HG03520 (cell line): Measurements from ENCODE around the gene CERK.
A peak's percentile ranks its signal among the peaks of the same experiment; 100 is the strongest.

Experiments
- ATAC-seq: cut with Tn5 transposase; IDR thresholded peaks from one replicate; pipeline ENCODE4 v1.9.1; 2021; ENCODE audit warnings: mild to moderate bottlenecking, moderate library complexity; ENCODE audit not compliant: unreplicated experiment

CERK gene

DNA sequence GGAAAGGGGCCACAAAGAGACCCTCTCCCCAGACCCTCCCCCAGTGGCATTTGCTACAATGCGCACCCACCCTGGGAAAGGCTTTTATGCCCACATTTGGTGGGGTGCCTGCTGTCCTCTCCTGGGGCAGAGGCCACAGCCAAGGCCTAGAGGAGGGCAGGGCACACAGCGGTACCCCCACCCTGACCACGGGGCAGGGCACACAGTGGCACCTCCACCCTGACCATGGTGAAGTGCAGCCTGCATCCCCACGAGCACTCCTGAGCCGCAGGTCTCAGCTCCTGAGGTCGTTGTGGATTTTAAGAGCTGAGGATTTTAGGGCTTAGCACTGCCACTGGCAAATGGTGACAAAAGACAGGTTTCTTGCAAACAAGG lies 34.1 kb downstream of the CERK start:
- ATAC-seq, result no peak

DNA sequence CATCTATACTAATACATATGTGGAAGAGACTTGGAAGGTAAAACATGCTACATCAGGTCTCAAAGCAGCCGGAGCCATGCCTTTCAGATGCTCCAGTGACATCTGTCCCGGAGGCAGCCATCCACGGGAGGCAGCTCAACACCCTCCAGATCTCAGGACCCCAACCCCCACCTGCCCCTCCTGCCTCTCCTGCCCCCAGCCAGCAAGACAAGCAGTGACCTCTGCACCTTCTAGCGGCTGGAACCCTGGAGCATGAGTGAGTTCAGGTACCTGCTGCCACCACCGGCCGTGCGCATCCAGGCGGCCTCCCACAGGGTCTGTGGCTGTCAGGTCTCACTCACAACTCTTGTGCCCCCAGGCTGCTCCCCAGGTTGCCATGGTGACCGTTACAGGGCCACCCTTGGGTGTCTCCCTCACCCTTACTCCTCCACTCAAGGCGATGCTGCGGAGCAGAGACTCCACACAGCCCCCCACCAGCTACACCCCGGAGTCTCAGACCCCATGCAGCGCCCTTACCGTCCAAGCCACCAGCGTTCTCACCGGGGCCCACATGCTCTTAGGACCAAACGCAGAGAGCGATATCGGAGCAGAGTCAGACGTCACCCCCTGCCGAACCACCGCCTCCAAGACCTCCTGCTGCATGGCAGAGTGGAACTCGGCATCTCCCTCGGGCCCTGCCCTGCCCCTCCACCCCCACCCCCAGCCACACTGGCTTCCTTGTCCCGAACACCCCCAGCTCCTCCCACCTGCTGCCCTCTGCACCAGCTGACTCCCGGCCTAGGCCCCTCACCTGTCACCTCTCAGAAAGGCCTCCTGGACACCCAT lies 34.7 kb downstream of the CERK start:
- ATAC-seq, result no peak

GRCh38 chr22:46701262-46701661 lies 36.8 kb downstream of the CERK start:
- ATAC-seq, result no peak

DNA sequence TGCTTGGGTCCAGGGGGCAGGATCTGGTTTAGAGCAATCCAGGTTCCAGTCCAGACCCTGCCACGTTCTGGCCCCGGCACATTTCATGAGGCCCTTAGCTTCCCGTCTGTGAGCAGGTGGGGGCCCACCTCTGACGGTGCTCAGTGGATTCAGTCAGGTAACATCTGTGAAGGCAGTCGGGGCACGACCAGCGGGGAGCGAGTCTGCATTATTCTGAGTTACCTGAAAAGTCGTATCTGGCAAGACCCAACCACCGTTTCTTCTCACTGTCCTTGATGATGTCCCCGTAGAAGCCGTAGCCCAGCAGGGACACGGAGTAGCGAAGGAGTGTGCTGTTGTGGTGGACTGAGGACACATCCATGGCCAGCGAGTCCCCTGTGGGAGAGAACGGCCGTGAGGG lies 39.0 kb downstream of the CERK start:
- no peak for ATAC-seq

DNA sequence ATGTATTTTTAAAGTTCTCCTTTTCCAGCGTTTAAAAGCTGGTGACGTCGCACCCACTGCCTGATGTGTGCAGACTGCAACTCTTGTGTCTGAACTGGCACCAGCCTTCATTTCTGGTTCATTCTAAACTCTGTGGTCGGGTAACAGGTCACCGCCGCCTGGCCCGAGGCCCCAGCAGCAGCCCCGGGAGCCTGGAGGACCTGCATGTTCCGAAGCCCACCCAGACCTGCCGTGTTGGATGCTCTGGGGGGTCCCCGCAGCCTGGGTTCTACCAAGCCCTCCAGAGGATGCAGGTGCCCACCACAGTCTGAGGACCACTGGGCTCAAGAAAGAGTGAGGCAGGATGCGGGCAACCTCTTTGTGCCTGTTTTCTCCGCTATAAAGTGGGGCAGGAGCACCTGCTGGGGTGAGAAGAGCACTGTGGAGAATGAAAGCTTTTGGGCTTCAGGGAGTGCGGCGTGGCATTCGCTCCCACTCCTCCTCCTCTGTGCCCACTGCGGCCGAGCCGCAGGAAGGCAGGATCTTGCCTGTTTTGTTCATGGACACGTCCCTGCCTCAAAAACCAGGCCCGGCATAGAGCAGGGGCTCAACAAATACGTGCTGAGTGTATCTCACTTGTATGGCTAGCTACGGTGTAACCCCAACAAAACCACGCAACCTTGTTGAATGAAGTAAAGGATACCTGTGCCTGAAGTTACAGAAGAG lies 40.1 kb downstream of the CERK start:
- ATAC-seq, result no peak

GRCh38 chr22:46696614-46697013 lies 41.4 kb downstream of the CERK start:
- no peak for ATAC-seq

GRCh38 chr22:46696229-46696518 lies 41.9 kb downstream of the CERK start:
- no peak for ATAC-seq

DNA sequence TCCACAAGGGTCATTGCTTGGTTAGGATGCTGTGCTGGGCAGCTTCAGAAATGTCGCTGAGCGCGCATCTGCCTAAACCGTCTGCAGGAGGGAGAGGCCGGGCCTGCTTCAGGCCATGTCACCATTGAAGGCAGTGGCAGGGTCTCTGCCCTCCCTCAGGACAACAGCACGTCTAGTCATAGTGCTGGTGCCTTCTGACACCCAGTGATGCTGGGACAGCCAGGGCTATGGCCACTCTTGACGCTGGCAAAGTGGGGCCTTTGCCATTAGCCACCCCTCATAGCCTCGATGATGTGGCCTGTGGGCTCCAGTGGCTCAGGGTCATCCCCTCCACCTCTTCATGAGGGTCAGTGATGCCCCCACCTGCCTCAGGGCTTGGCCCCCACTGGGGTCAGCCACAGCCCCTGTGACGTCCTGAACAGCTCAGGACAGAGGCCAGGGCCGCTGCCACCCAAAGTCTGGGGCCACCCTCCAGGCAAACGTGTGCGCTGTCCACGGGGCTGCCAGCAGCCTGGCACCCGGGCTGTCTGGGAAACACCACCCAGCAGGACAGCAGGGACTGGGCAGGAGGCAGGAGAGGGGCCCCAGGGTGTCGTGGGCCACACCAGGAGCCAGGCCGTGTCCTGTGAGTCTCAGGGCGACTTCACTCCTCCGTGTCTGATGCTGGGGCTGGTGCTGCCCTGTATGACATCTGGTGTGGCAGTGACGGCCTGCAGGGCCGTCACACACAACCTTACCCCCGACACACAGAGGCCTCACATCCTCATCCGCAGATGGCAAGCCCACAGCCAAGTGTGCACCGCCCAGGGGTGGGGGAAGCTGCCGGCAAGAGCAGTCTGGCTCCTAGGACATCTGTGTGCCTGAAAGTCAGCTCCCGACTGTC lies 42.5 kb downstream of the CERK start:
- no peak for ATAC-seq

- no peak for ATAC-seq
Measured at GRCh38 chr22:46694416-46695170, 43.5 kb downstream of the CERK start.

DNA sequence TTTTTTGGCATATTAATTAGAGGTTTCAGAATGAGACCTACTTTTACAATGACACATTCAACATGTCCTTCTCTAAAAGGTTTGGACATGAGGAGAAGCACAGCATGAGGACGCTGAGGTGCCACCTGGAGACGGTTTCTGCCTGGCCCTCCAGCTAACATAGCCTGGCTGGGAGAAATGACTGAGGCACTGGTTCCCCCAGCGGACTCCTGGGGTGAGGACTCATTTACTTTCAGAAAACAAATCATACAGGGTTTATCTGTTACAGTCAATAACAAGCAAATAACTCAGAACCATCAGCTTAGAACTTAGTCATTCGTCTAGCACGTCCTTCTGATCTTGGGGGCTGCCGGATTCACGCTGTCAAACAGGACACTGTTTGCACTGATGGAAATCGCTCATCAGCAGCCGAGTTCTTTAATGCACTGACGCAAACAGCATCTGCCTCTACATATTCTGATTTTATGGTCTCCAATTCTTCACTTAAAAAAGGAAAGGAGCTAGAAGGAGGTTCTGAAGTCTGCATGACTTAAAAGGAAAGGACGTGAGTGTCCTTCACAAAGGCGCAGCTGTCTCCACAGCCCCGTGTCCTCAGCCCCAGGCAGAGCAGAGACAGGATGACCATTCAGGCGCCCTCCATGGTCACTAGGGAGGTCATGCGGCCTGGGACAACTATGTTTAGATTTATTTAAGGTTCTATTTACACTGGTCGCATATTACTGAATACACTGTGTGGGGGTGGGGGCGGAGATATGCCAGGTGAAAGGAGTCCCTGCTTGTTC lies 44.2 kb downstream of the CERK start:
- no peak for ATAC-seq

- ATAC-seq, result no peak
Measured at GRCh38 chr22:46691571-46691970, 46.5 kb downstream of the CERK start.

- ATAC-seq, result no peak
Measured at GRCh38 chr22:46690146-46690545, 47.9 kb downstream of the CERK start.

GRCh38 chr22:46688949-46689348 lies 49.1 kb downstream of the CERK start:
- ATAC-seq, result no peak

- no peak for ATAC-seq
Measured at GRCh38 chr22:46687460-46687859, 50.6 kb downstream of the CERK start.

DNA sequence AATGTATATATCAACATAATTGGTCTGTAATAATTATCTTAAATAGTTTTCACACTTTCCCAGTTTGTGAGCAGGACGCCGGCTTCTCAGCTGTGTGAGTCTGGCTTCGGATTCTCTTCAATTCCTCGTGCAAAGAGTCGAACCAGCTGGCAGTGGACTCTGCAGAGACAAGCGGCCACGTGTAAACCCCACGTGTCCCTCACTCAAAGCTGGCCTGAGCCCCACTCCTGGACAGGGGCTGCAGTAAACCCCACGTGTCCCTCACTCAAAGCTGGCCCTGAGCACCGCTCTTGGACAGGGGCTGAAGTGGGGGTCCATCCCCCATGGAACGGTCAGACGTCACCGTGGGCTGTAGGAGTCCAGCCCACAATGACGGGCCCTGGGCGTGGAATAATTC lies 51.0 kb downstream of the CERK start:
- no peak for ATAC-seq

GRCh38 chr22:46686221-46687047 lies 51.6 kb downstream of the CERK start:
- ATAC-seq, result no peak

DNA sequence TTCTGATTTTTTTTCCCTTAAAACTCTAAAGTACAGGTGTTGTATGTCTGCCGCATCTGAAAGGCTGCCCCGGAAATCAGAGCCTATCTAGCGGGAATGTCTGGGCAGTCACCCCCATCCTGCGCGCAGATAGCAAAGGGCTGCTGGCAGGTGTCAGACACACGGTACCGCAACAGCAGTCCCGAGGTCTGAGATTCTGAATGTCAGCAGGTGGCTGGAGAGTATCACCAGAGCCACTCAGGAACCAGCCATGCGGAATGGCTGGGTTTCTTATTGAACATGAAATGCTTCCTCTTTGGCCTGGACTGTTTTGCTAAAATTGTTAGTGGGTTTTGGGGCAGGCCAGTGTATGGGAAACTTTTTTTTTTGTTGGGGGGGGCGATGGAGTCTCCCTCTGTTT lies 53.3 kb downstream of the CERK start:
- ATAC-seq, result peak; percentile 50

DNA sequence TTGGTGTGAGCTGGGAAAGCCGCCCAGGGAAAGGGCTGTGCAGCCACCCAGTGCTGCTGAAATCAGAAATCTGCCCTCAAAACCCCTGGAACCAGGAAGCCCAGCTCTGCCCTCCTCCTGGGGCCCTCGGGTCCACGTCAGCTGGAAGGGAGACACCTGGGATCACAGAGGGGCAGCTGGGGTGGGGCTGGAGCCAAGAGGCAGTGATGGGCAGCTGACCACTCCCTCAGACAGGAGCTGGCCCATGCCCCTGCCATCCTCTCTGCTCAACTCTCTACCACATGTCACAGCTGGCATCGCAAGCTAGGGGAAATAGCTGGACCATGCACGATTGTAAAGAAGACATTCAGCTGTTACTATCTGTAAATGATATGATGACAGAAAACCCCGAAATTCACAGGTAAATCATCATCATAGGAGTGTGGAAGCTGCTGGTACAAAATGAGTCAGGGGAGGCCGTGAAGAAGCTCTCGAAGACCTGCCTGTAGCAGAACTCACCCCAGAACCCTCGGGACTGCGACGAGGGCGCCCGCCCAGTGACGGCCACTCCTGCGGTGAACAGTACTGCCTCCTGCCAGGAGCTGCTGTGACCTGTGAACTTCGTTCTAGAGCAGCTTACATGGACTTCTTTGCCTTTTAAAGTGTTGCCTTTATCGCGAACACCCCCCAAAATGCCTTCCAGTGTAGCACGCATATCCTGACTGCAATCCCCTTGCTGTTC lies 55.9 kb downstream of the CERK start:
- ATAC-seq, result no peak

DNA sequence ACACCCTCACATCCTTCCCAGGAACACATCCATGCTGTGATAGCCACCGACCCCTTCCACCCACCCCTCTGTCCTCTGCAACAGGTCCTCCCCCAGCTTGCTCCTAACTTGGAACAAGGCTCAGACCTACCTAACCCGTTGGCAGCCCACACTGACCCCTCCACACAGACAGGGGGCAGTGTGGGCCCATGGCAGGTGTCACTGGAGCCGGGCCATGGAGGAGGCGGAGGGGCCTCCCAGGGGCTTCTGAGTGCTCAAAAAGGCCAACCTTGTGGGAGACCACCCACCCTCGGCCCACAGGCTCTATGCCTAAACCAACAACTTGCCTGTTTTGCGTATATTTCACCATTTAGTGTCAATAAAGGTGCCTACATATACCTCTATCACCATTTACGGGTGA lies 57.0 kb downstream of the CERK start:
- no peak for ATAC-seq
